Measurements from ENCODE around the gene FUT7. TPM values are rescaled to one million over a fixed set of nuclear protein-coding genes. Genes with fewer than 3 reads are reported as not detected.

Gene FUT7
- total and polyA plus RNA-seq, 2 of the 8 experiments (the other 6 are each of a cell fraction or from before 2014, with no cell fraction given), result not detected

DNA sequence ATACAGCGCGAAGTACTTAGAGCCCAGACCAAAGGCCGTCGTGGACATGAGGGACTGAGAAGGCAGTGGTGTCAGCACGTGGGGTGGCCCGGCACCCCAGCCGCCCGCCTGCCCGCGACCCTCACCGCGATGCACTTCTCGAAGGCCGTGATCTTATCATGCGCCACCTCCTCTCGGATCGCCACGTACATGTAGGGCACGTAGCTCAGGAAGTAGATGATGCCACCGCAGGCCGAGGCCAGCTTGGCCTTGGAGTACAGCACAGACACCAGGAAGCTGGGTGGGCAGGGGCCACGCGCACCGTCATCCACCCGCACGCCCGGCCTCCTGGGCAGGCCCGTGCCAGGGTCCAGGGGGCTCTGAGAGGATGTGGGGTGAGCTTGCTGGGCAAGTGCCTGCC lies 14.8 kb downstream of the FUT7 start (continued):
- no peak for TF ChIP-seq GTF2F1 (IDR thresholded peaks at IDR 0.05; ENCODE audit: borderline replicate concordance, low read depth, low read length)
- no peak for TF ChIP-seq HDAC6 (IDR thresholded peaks at IDR 0.05; ENCODE audit: low read depth, low read length)
